Pancreas (tissue), 10 donors: ENCODE results near the gene GPN1. TPM values are rescaled to one million over a fixed set of nuclear protein-coding genes. Genes with fewer than 3 reads are reported as not detected.

Source experiments
- ATAC-seq, 4 donors: fragments of 200-7000 bp; cut with Tn5 transposase; one replicate each; pipeline versions ENCODE4 v1.8.0 to v1.9.1; 2020; ENCODE audit warnings: mild to moderate bottlenecking in 4 of 4, moderate library complexity in 4 of 4
- DNase-seq, 6 donors: peaks; one replicate each; pipeline ENCODE4 v3.0.0-alpha.2; 2020
- FAIRE-seq: peaks from 2 replicates; lab custom pipeline; 2012; peaks lifted over from hg19 to GRCh38; lab: Jason Lieb, UNC
- H3K27ac ChIP-seq, 4 donors: fragments of 200-600 bp; sonication (generic); 1 replicate in 3 of 4; 2 replicates in 1 of 4; pipeline versions ENCODE4 v1.5.0 to v1.8.0; 2020
- H3K27me3 ChIP-seq, 4 donors: fragments of 200-600 bp; one replicate each; pipeline ENCODE4 v1.8.0; 2021
- H3K36me3 ChIP-seq, 3 donors: fragments of 200-600 bp; sonication (generic) in 1 of 3; one replicate each; pipeline versions ENCODE4 v1.5.0 to v1.8.0; 2020 to 2021
- H3K4me1 ChIP-seq, 3 donors: fragments of 200-600 bp; one replicate each; pipeline ENCODE4 v1.8.0; 2021
- H3K4me3 ChIP-seq, 4 donors: fragments of 200-600 bp; sonication (generic) in 2 of 4; one replicate each; pipeline versions ENCODE4 v1.5.0 to v1.8.0; 2020 to 2021
- H3K9me3 ChIP-seq, 4 donors: fragments of 200-600 bp; one replicate each; pipeline ENCODE4 v1.8.0; 2021
- CTCF ChIP-seq, 4 donors: fragments of 200-600 bp; sonication (generic) in 3 of 4; IDR thresholded peaks; one replicate each; pipeline versions ENCODE4 v1.5.0 to v1.8.0; 2021; ENCODE audit warnings: antibody characterized with exemption in 4 of 4
- WGBS, 2 donors: extraction: QIAGEN DNeasy Blood & Tissue Kit; methylation state at CpG; one replicate each; pipeline ENCODE4 v1.1.7; 2013; 5-methylcytosine and 5-hydroxymethylcytosine counted together
- intact Hi-C, 3 donors: fragments of 100-400 bp; cut with DNase I; formaldehyde crosslinking; loops; one replicate each; pipeline versions ENCODE4 v1.11.1 to v1.14.2; 2022
- polyA plus RNA-seq, 2 donors: library from polyadenylated mRNA; stranded (reverse); fragments of 200-250 nt; gene quantifications; one replicate each; pipeline ENCODE4 v1.2.3, GENCODE V29; 2013
- total RNA-seq, 6 donors: library from RNA; stranded (reverse); fragmentation: NEBNext Ultra II Directional in 4 of 6; extraction: Animal tissue kit (Norgen Biotek cat#: 25700) in 4 of 6; gene quantifications; one replicate each; pipeline versions ENCODE4 v1.2.1 to v1.2.4, GENCODE V29; 2021 to 2023
- donor health status: healthy with polysubstance abuse.
- donor health status: DM: no; HTN: no; CAD: no; lungs with moderate emphysema.
- donor health status: DM: no; HTN: no; CAD: no.
- donor health status: control.
- donor health status: control.
- donor health status: Bipolar disorder and iron deficiency.
- donor health status: DM: yes; HTN: yes; CAD: no.
- donor health status: DM: no; HTN: no; CAD: no.
- donor health status: DM: no; HTN: no; CAD: no.
- donor health status: DM: yes; HTN: yes; CAD: no.

Gene GPN1
- total and polyA plus RNA-seq, 8 donors, result 7.9 to 17.0 (median 12.0) TPM

GRCh38 chr2:27651056-27651455 lies 22.2 kb downstream of the GPN1 start:
- 66 to 70% methylated on average over 4 of the region's 4 CpGs for WGBS, 2 donors
- no peak for ATAC-seq
- no peaks in the 10 kb centered on the region for H3K27me3 ChIP-seq
- no peaks in the 10 kb centered on the region for H3K9me3 ChIP-seq
- no peak overlapping the region for H3K27ac ChIP-seq
- peaks cover 3 to 35% (median 6%) of the 10 kb centered on the region in 3 donors for H3K36me3 ChIP-seq
- H3K4me1 ChIP-seq, result peaks cover 0 to 13% (median 6%) of the 10 kb centered on the region in 3 donors
- no peak for DNase-seq
- TF ChIP-seq CTCF (IDR thresholded peaks at IDR 0.05), result no peak
- intact Hi-C loops, result no loop called here
- no peak for FAIRE-seq
- no peak overlapping the region for H3K4me3 ChIP-seq

- intact Hi-C loops, result no loop called here
- peak overlapping the region in 1 of 4 donors; percentile 5 for H3K27ac ChIP-seq
- FAIRE-seq, result no peak
- TF ChIP-seq CTCF (IDR thresholded peaks at IDR 0.05), result no peak
- H3K4me3 ChIP-seq, result no peak overlapping the region
- no peak for DNase-seq
- peaks cover 0 to 13% (median 6%) of the 10 kb centered on the region in 3 donors for H3K4me1 ChIP-seq
- no peaks in the 10 kb centered on the region for H3K9me3 ChIP-seq
- H3K27me3 ChIP-seq, result no peaks in the 10 kb centered on the region
- ATAC-seq, result no peak
- H3K36me3 ChIP-seq, result peaks cover 3 to 44% (median 12%) of the 10 kb centered on the region in 3 donors
Observed at GRCh38 chr2:27652341-27652740, 23.5 kb downstream of the GPN1 start.

GRCh38 chr2:27652790-27653189 lies 23.9 kb downstream of the GPN1 start:
- FAIRE-seq (no peak), ATAC-seq (peak in 1 of 4 donors; percentile 36), DNase-seq (no peak)
- Histone ChIP-seq H3K4me3 (no peak overlapping the region), H3K9me3 (no peaks in the 10 kb centered on the region), H3K27me3 (no peaks in the 10 kb centered on the region), H3K36me3 (peaks cover 3 to 42% (median 12%) of the 10 kb centered on the region in 3 donors), H3K27ac (peak overlapping the region in 1 of 4 donors; percentile 5), H3K4me1 (peaks cover 0 to 13% (median 6%) of the 10 kb centered on the region in 3 donors)
- intact Hi-C loops, result no loop called here
- TF ChIP-seq CTCF (IDR thresholded peaks at IDR 0.05), result no peak
- 72 to 89% methylated on average over 1 of the region's 1 CpG for WGBS, 2 donors

- Histone ChIP-seq H3K4me1 (peaks cover 0 to 13% (median 6%) of the 10 kb centered on the region in 3 donors), H3K4me3 (no peak overlapping the region), H3K9me3 (no peaks in the 10 kb centered on the region), H3K36me3 (peaks cover 3 to 37% (median 12%) of the 10 kb centered on the region in 3 donors), H3K27ac (no peak overlapping the region), H3K27me3 (no peaks in the 10 kb centered on the region)
- intact Hi-C loops, result no loop called here
- ATAC-seq (no peak), DNase-seq (no peak), FAIRE-seq (no peak)
- TF ChIP-seq CTCF (IDR thresholded peaks at IDR 0.05), result no peak
- whole genome bisulfite sequencing, 2 donors, result 96 to 98% methylated on average over 2 of the region's 2 CpGs
Observed at GRCh38 chr2:27653397-27653796, 24.5 kb downstream of the GPN1 start.

- FAIRE-seq (no peak), ATAC-seq (no peak)
- 48 to 66% methylated on average over 7 of the region's 7 CpGs for WGBS, 2 donors
Observed at GRCh38 chr2:27655155-27655951, 26.5 kb downstream of the GPN1 start.

More at GRCh38 chr2:27655155-27655951, 26.5 kb downstream of the GPN1 start:
- peaks cover 3 to 52% (median 14%) of the 10 kb centered on the region in 3 donors for H3K36me3 ChIP-seq
- H3K4me1 ChIP-seq, result peaks cover 0 to 20% (median 11%) of the 10 kb centered on the region in 3 donors
- no peak for DNase-seq
- H3K27ac ChIP-seq, result no peak overlapping the region
- no peak for TF ChIP-seq CTCF (IDR thresholded peaks at IDR 0.05)
- H3K4me3 ChIP-seq, result no peak overlapping the region
- intact Hi-C loops, result no loop called here
- H3K27me3 ChIP-seq, result no peaks in the 10 kb centered on the region
- H3K9me3 ChIP-seq, result no peaks in the 10 kb centered on the region
